Lower leg skin (tissue), 3 donors: ENCODE measurements around the gene NGEF.

Experiments used
- CTCF ChIP-seq, 3 donors: fragments of 450-650 bp; IDR thresholded peaks; one replicate each; pipeline ENCODE4 v1.5.1; 2016; ENCODE audit warnings: antibody characterized with exemption in 3 of 3, mild to moderate bottlenecking in 3 of 3, moderate library complexity in 2 of 3
- POLR2A ChIP-seq, 2 donors: fragments of 450-650 bp; IDR thresholded peaks; one replicate each; pipeline ENCODE4 v1.6.1; 2016 to 2017; ENCODE audit warnings: antibody characterized with exemption in 2 of 2, mild to moderate bottlenecking in 1 of 2, moderate library complexity in 1 of 2

GRCh38 chr2:232888099-232888836 lies 124.8 kb downstream of the NGEF start:
- TF ChIP-seq CTCF (IDR thresholded peaks at IDR 0.05) (no peak), POLR2A (IDR thresholded peaks at IDR 0.05) (no peak)
